H1 (cell line): ENCODE data around the gene MRPL36. TPM values are rescaled to one million over a fixed set of nuclear protein-coding genes. Genes with fewer than 3 reads are reported as not detected.

Source experiments
- CTCF ChIA-PET: fragments of 300-600 bp; sonication (Branson Sonifier 250); formaldehyde crosslinking; loops from one replicate; lab custom pipeline; 2021; ENCODE audit not compliant: partially characterized antibody; lab: Charles Lee
- POLR2A ChIA-PET: fragments of 300-600 bp; sonication (Branson Sonifier 250); formaldehyde crosslinking; loops from one replicate; lab custom pipeline; 2021; ENCODE audit warnings: inconsistent platforms; ENCODE audit not compliant: partially characterized antibody; lab: Charles Lee
- DNase-seq, 2 experiments: peaks; one replicate each; pipeline versions ENCODE4 v3.0.0 to v3.0.0-alpha.2; 2010 to 2022; ENCODE audit warnings: low spot score in 2 of 2, low read depth in 1 of 2, mixed read lengths in 1 of 2
- FAIRE-seq: peaks from 2 replicates; lab custom pipeline; 2011; peaks lifted over from hg19 to GRCh38; lab: Jason Lieb, UNC
- H2AFZ ChIP-seq: 2 replicates; pipeline ENCODE4 v1.8.1; 2012; ENCODE audit warnings: low read length, inconsistent platforms
- H2AK5ac ChIP-seq: 2 replicates; pipeline ENCODE4 v1.6.1; 2013; ENCODE audit warnings: low read depth, low read length
- H2BK120ac ChIP-seq: replicated peaks from 2 replicates; pipeline ENCODE3; 2013; ENCODE audit warnings: low read depth, low read length, inconsistent platforms
- H2BK12ac ChIP-seq: 2 replicates; pipeline ENCODE4 v1.6.1; 2013; ENCODE audit warnings: low read depth, low read length
- H2BK15ac ChIP-seq: 2 replicates; pipeline ENCODE4 v1.6.1; 2013; ENCODE audit warnings: low read length
- H2BK20ac ChIP-seq: 2 replicates; pipeline ENCODE4 v1.6.1; 2013; ENCODE audit warnings: low read length
- H2BK5ac ChIP-seq: 2 replicates; pipeline ENCODE4 v1.6.1; 2013; ENCODE audit warnings: low read depth, low read length
- H3K14ac ChIP-seq: 2 replicates; pipeline ENCODE4 v1.6.1; 2013; ENCODE audit warnings: inconsistent platforms; ENCODE audit not compliant: insufficient read length
- H3K18ac ChIP-seq: 2 replicates; pipeline ENCODE4 v1.6.1; 2013; ENCODE audit warnings: low read length; ENCODE audit errors: extremely low read depth
- H3K23ac ChIP-seq: 2 replicates; pipeline ENCODE4 v1.6.1; 2013; ENCODE audit warnings: inconsistent platforms; ENCODE audit not compliant: insufficient read length
- H3K23me2 ChIP-seq: 2 replicates; pipeline ENCODE4 v1.6.1; 2013; ENCODE audit warnings: low read depth, low read length
- H3K27ac ChIP-seq: 2 replicates; pipeline ENCODE4 v1.6.1; 2011; ENCODE audit warnings: low read depth, low read length, inconsistent platforms
- H3K27me3 ChIP-seq, 4 experiments: replicated peaks in 1 of 4; 1 replicate in 1 of 4; 2 replicates in 3 of 4; pipeline versions ENCODE4 v1.6.1 to v1.8.1; 2011 to 2013; ENCODE audit warnings: low read length in 3 of 4, mild to moderate bottlenecking in 3 of 4, inconsistent platforms in 2 of 4, mixed read lengths in 2 of 4, moderate library complexity in 1 of 4; ENCODE audit not compliant: control insufficient read depth in 3 of 4, insufficient read depth in 3 of 4; ENCODE audit errors: extremely low read depth in 1 of 4
- H3K36me3 ChIP-seq, 4 experiments: 2 replicates each; pipeline versions ENCODE4 v1.6.1 to v1.8.1; 2011 to 2013; ENCODE audit warnings: mild to moderate bottlenecking in 4 of 4, low read length in 3 of 4, moderate library complexity in 2 of 4, control low read depth in 1 of 4, inconsistent platforms in 1 of 4; ENCODE audit not compliant: insufficient read depth in 4 of 4, control insufficient read depth in 2 of 4
- H3K4ac ChIP-seq: replicated peaks from 2 replicates; pipeline ENCODE3; 2013; ENCODE audit warnings: low read length, low read depth, mixed read lengths, inconsistent platforms; ENCODE audit not compliant: insufficient read length
- H3K4me1 ChIP-seq, 4 experiments: replicated peaks in 1 of 4; 1 replicate in 1 of 4; 2 replicates in 3 of 4; pipeline versions ENCODE4 v1.6.1 to v1.8.1; 2011 to 2013; ENCODE audit warnings: low read length in 3 of 4, inconsistent platforms in 2 of 4, mixed read lengths in 1 of 4; ENCODE audit not compliant: insufficient read depth in 4 of 4, control insufficient read depth in 3 of 4
- H3K4me2 ChIP-seq, 2 experiments: 2 replicates each; pipeline versions ENCODE4 v1.6.1 to v1.8.1; 2011 to 2013; ENCODE audit warnings: low read depth in 2 of 2, low read length in 2 of 2, control low read depth in 1 of 2, inconsistent platforms in 1 of 2, mild to moderate bottlenecking in 1 of 2; ENCODE audit not compliant: insufficient read depth in 1 of 2
- H3K4me3 ChIP-seq, 4 experiments: fragments of 200-600, 300-600 bp in 1 of 4; sonication (generic), shearing (Covaris generic), sonication (Bioruptor Twin) in 1 of 4; 2 replicates each; pipeline versions ENCODE4 v1.5.1 to v1.8.1; 2011 to 2016; ENCODE audit warnings: low read length in 4 of 4, low read depth in 3 of 4, control low read depth in 2 of 4, inconsistent platforms in 2 of 4, mild to moderate bottlenecking in 2 of 4, mixed read lengths in 1 of 4, moderate library complexity in 1 of 4; ENCODE audit not compliant: insufficient read depth in 2 of 4; ENCODE audit errors: extremely low read depth in 1 of 4
- H3K56ac ChIP-seq: replicated peaks from 2 replicates; pipeline ENCODE3; 2013; ENCODE audit warnings: low read depth, mild to moderate bottlenecking, mixed read lengths, low read length, inconsistent platforms; ENCODE audit not compliant: insufficient read length
- H3K79me1 ChIP-seq: 2 replicates; pipeline ENCODE4 v1.6.1; 2013; ENCODE audit warnings: low read depth, low read length, control low read depth
- H3K79me2 ChIP-seq, 2 experiments: 2 replicates each; pipeline versions ENCODE4 v1.6.1 to v1.8.1; 2012 to 2013; ENCODE audit warnings: low read length in 2 of 2, mild to moderate bottlenecking in 2 of 2, inconsistent platforms in 1 of 2; ENCODE audit not compliant: insufficient read depth in 2 of 2, control insufficient read depth in 1 of 2
- H3K9ac ChIP-seq, 4 experiments: replicated peaks in 1 of 4; 1 replicate in 1 of 4; 2 replicates in 3 of 4; pipeline versions ENCODE4 v1.6.1 to v1.8.1; 2011 to 2013; ENCODE audit warnings: low read depth in 3 of 4, low read length in 3 of 4, control low read depth in 2 of 4, mild to moderate bottlenecking in 2 of 4, moderate library complexity in 2 of 4, inconsistent platforms in 1 of 4; ENCODE audit errors: extremely low read depth in 1 of 4
- H3K9me3 ChIP-seq, 2 experiments: 2 replicates each; pipeline versions ENCODE4 v1.6.1 to v1.8.1; 2012 to 2013; ENCODE audit warnings: mild to moderate bottlenecking in 2 of 2, moderate library complexity in 2 of 2, control low read depth in 1 of 2, inconsistent platforms in 1 of 2, low read depth in 1 of 2, low read length in 1 of 2, mixed read lengths in 1 of 2; ENCODE audit not compliant: insufficient read depth in 2 of 2
- H4K20me1 ChIP-seq, 2 experiments: replicated peaks in 1 of 2; 2 replicates each; pipeline versions ENCODE3 to v1.8.1; 2011 to 2013; ENCODE audit warnings: inconsistent platforms in 2 of 2, low read length in 2 of 2, mild to moderate bottlenecking in 1 of 2; ENCODE audit not compliant: insufficient read depth in 2 of 2, control insufficient read depth in 1 of 2
- H4K5ac ChIP-seq: 2 replicates; pipeline ENCODE4 v1.6.1; 2013; ENCODE audit warnings: low read length, low read depth, mixed read lengths, inconsistent platforms; ENCODE audit not compliant: insufficient read length
- H4K8ac ChIP-seq: 2 replicates; pipeline ENCODE4 v1.8.0; 2013; ENCODE audit warnings: mild to moderate bottlenecking, moderate library complexity, low read length, inconsistent platforms; ENCODE audit not compliant: insufficient read depth; ENCODE audit errors: extremely low read depth
- H4K91ac ChIP-seq: replicated peaks from 2 replicates; pipeline ENCODE3; 2013; ENCODE audit warnings: low read length, mixed read lengths, inconsistent platforms; ENCODE audit not compliant: insufficient read length
- BRCA1 ChIP-seq: IDR thresholded peaks from 2 replicates; pipeline ENCODE4 v1.6.1; 2012; ENCODE audit warnings: low read depth, low read length, improper control_type of control experiment
- HDAC2 ChIP-seq, 2 experiments: fragments of 300-600 bp in 1 of 2; sonication (generic) in 1 of 2; IDR thresholded peaks; 2 replicates each; pipeline ENCODE4 v1.6.1; 2011 to 2012; ENCODE audit warnings: low read depth in 2 of 2, low read length in 2 of 2, mild to moderate bottlenecking in 2 of 2, moderate library complexity in 2 of 2, borderline replicate concordance in 1 of 2, inconsistent platforms in 1 of 2
- NRF1 ChIP-seq: IDR thresholded peaks from 2 replicates; pipeline ENCODE4 v1.6.1; 2011; ENCODE audit warnings: mild to moderate bottlenecking, low read depth, low read length, improper control_type of control experiment
- RNF2 ChIP-seq: fragments of 200-900, 300-1000 bp; sonication (generic); IDR thresholded peaks from 2 replicates; pipeline ENCODE4 v1.7.1; 2016; ENCODE audit warnings: borderline replicate concordance, low read depth, mild to moderate bottlenecking, antibody characterized with exemption, low read length; ENCODE audit not compliant: poor library complexity, severe bottlenecking; ENCODE audit errors: missing control alignments
- SIRT6 ChIP-seq: IDR thresholded peaks from one replicate; pipeline ENCODE4 v1.7.1; 2012; ENCODE audit warnings: low read length, inconsistent platforms
- SRF ChIP-seq: IDR thresholded peaks from 2 replicates; pipeline ENCODE4 v1.6.1; 2011; ENCODE audit warnings: mild to moderate bottlenecking, low read depth, low read length, moderate library complexity
- WGBS, 2 experiments: shearing (Covaris generic) in 1 of 2; methylation state at CpG; one replicate each; pipeline versions ENCODE4 v1.1.6 to v1.1.7; 2013 to 2015; ENCODE audit warnings: low lambda C conversion rate in 2 of 2, mixed read lengths in 2 of 2, inconsistent platforms in 1 of 2, low coverage in 1 of 2, missing lambda C conversion rate in 1 of 2; ENCODE audit not compliant: insufficient replicate concordance in 2 of 2, insufficient coverage in 1 of 2, insufficient read length in 1 of 2; ENCODE audit errors: extremely low coverage in 1 of 2, missing lambda C conversion rate in 1 of 2; 5-methylcytosine and 5-hydroxymethylcytosine counted together
- polyA plus RNA-seq, 7 experiments: library from polyadenylated mRNA; depleted of rRNA in 3 of 7; stranded (reverse) in 5 of 7; unstranded in 2 of 7; fragments of >200 nt in 5 of 7; fragments of 200-250 nt in 2 of 7; gene quantifications; 1 replicate in 5 of 7; 2 replicates in 1 of 7; 4 replicates in 1 of 7; pipeline versions ENCODE4 v1.2.1 to v1.2.3, GENCODE V29; 2011 to 2013; ENCODE audit warnings: missing spikeins in 2 of 7, mixed read lengths in 2 of 7
- total RNA-seq: library from RNA; stranded (reverse); fragmentation: NEBNext Ultra II Directional; extraction: Animal tissue kit (Norgen Biotek cat#: 25700); gene quantifications from 2 replicates; pipeline ENCODE4 v1.2.1, GENCODE V29; 2021
- TF ChIP-seq, protein P1 (sequence below): IDR thresholded peaks from 2 replicates; pipeline ENCODE4 v1.6.1; 2012; ENCODE audit warnings: inconsistent platforms

Gene MRPL36
- total and polyA plus RNA-seq, 2 of the 8 experiments (the other 6 are each of a cell fraction or from before 2014, with no cell fraction given) = 56.3 to 81.5 TPM

DNA sequence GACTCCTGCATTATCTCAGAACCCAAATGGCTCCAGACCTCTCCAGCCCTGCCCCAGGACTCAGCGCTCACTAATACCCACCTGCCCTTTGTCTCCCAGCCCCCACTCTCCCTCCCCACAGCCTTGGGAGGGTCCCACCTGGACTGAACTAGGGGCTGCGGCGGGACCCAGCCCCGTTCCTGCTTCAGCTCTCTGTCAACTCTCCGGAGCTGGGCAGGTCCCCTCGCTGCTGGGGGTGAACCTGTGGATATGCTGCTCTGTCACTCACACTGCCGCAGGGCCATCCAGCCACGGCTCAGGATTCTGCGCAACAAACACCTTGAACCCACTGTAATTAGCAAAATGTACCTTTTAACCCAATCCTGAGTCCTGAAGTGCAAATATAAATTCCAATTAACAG lies 38.4 kb upstream of the MRPL36 start:
- Histone ChIP-seq H3K14ac (no peak overlapping the region), H3K9me3 (no peaks in the 10 kb centered on the region), H3K4me1 (peaks cover 0 to 17% (median 3%) of the 10 kb centered on the region in 4 experiments; a peak in 6 of 7 replicates), H3K79me1 (no peaks in the 10 kb centered on the region), H3K18ac (no peak overlapping the region), H3K23ac (no peak overlapping the region), H2AFZ (no peak overlapping the region), H2BK20ac (no peak overlapping the region), H3K27me3 (no peaks in the 10 kb centered on the region; a peak in 1 of 7 replicates), H2BK15ac (no peak overlapping the region), H2AK5ac (no peak overlapping the region), H3K9ac (no peak overlapping the region), H4K8ac (peak overlapping the region; percentile 53), H3K23me2 (no peaks in the 10 kb centered on the region), H3K79me2 (no peaks in the 10 kb centered on the region), H4K91ac (no peak overlapping the region), H3K4ac (no peak overlapping the region), H2BK12ac (no peak overlapping the region), H3K4me3 (no peak overlapping the region), H3K36me3 (no peaks in the 10 kb centered on the region), H4K5ac (no peak overlapping the region), H4K20me1 (no peaks in the 10 kb centered on the region), H2BK5ac (no peak overlapping the region), H3K27ac (no peak overlapping the region), H3K56ac (no peak overlapping the region), H2BK120ac (no peak overlapping the region), H3K4me2 (no peak overlapping the region)
- DNase-seq (no peak), FAIRE-seq (no peak)
- ChIA-PET POLR2A (interaction anchor here (1.1 kb wide), 1 partner anchor 37 kb away, joined by 4 read pairs; the partner anchor contains the start of gene NDUFS6), CTCF (interaction anchor here (1.1 to 1.4 kb wide), 3 partner anchors 11 to 74 kb away, joined by 3 to 4 read pairs (median 3); no protein-coding TSS in a partner anchor)
- 87% methylated on average over 6 of the region's 9 CpGs; no CpG with 5 or more reads in 1 of the 2 experiments for WGBS, 2 experiments
- TF ChIP-seq, protein P1, sequence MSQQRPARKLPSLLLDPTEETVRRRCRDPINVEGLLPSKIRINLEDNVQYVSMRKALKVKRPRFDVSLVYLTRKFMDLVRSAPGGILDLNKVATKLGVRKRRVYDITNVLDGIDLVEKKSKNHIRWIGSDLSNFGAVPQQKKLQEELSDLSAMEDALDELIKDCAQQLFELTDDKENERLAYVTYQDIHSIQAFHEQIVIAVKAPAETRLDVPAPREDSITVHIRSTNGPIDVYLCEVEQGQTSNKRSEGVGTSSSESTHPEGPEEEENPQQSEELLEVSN = no peak
- TF ChIP-seq BRCA1 = no peak
- TF ChIP-seq RNF2 = no peak
- TF ChIP-seq HDAC2 (IDR thresholded peaks at IDR 0.05; ENCODE audit: borderline replicate concordance in 1 of 2, low read depth in 2 of 2, low read length in 2 of 2) = no peak
- no peak for TF ChIP-seq SRF
- TF ChIP-seq SIRT6 = no peak
- TF ChIP-seq NRF1 = no peak
